KOPT-K1 (cell line): Measurements from ENCODE around the gene PPP2R5A.
"Not testable (repeated sequence)": the region's sequence is repeated elsewhere in the genome, so short reads cannot be mapped to it uniquely, and the experiment has no call there.

ENCODE experiments used
- H3K27ac ChIP-seq: fragments of 200-600 bp; sonication (generic); 2 replicates; pipeline ENCODE4 v1.5.1; 2016; ENCODE audit warnings: antibody characterized with exemption, mild to moderate bottlenecking, low read depth, low read length; ENCODE audit not compliant: poor library complexity, severe bottlenecking
- H3K36me3 ChIP-seq: fragments of 200-600 bp; sonication (generic); 2 replicates; pipeline ENCODE4 v1.5.1; 2017; ENCODE audit warnings: antibody characterized with exemption, mild to moderate bottlenecking, low read length, moderate library complexity; ENCODE audit not compliant: insufficient read depth
- H3K9me3 ChIP-seq: fragments of 200-600 bp; sonication (generic); 2 replicates; pipeline ENCODE4 v1.5.1; 2017; ENCODE audit warnings: antibody characterized with exemption, low read length, mild to moderate bottlenecking; ENCODE audit not compliant: insufficient read depth, poor library complexity, severe bottlenecking

PPP2R5A gene

GRCh38 chr1:212305342-212305741 is 20.1 kb downstream of the PPP2R5A start:
- Histone ChIP-seq H3K9me3 (no peaks in the 10 kb centered on the region), H3K36me3 (peaks cover 12% of the 10 kb centered on the region; the same call in 1 of the 2 replicates), H3K27ac (no peak overlapping the region)

- H3K27ac ChIP-seq, H3K9me3 ChIP-seq: not testable (repeated sequence)
- H3K36me3 ChIP-seq, result peaks cover 12% of the 10 kb centered on the region; the same call in 1 of the 2 replicates
These were observed 20.8 kb downstream of the PPP2R5A start for GRCh38 chr1:212305984-212306452.

DNA sequence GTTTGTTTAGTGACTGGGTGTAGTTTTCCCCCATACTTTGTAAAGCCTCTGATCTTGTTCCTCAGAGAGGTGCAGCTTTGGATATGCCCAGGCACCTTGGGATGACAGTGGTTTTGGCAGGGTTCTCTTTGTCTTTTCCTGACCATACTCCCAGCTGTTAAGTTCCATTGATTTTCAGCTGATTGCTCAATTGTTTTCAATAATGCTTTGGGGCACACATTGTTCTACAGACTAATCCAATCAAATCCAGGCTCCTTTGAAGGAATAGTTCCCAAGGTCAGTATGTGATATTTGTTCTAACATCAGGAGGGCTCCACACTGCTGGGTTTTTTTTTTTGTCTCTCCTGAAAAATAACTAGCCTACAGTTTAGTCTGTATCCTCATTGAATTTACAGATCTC is 24.8 kb downstream of the PPP2R5A start:
- peaks cover 12% of the 10 kb centered on the region; the same call in 1 of the 2 replicates for H3K36me3 ChIP-seq
- no peak overlapping the region for H3K27ac ChIP-seq
- H3K9me3 ChIP-seq, result no peaks in the 10 kb centered on the region

DNA sequence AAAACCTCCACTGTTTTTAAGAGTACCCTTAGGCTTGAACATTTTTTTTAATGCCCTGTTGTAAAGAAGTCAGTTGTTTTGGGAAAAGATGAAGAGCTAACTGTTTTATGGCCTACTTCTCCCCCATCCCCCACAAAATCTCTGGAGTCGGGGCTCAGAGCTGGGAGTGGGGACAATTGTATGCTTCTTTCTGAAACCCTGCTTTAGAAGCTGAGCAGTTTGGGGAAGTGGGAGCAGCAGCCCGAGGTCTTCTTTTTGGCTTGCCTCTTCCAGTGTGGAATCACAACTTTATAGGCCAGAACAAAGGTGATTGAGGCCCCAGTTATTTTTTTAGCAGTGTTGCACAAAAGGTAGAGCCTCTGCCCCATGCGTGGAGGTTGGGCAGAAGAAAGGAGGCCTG is 25.2 kb downstream of the PPP2R5A start:
- Histone ChIP-seq H3K27ac (no peak overlapping the region), H3K9me3 (no peaks in the 10 kb centered on the region), H3K36me3 (peaks cover 12% of the 10 kb centered on the region; the same call in 1 of the 2 replicates)

DNA sequence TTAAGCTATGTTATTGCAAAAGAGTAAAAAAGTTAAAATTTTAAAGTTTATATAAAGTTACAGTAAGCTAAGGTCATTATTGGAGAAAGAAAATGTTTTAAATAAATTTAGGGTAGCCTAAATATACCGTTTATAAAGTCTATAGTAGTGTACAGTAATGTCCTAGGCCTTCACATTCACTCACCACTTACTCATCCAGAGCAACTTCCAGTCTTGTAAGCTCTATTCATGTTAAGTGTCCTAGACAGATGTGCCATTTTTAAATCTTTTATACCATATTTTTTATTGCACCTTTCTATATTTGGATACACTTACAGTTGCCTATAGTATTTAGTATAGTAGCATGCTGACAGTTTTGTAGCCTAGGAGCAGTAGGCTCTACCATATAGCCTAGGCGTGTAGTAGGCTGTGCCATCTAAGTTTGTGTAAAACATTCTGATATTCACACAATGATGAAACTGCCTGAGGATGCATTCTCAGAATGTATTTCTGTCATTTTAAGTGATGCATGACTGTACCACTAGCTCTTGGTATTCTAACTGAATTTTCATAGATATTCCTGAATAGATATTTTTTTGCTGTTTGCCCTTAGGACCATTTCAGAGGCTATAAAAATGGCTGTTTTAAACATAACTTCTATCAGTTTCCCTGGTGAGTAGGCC is 26.8 kb downstream of the PPP2R5A start:
- H3K36me3 ChIP-seq, result peaks cover 12% of the 10 kb centered on the region; the same call in 1 of the 2 replicates
- H3K27ac ChIP-seq, result no peak overlapping the region

GRCh38 chr1:212313616-212314015 is 28.4 kb downstream of the PPP2R5A start:
- peaks cover 12% of the 10 kb centered on the region; the same call in 1 of the 2 replicates for H3K36me3 ChIP-seq
- H3K27ac ChIP-seq, result no peak overlapping the region
- no peaks in the 10 kb centered on the region for H3K9me3 ChIP-seq

More for the DNA sequence above, 26.8 kb downstream of the PPP2R5A start:
- H3K9me3 ChIP-seq, result no peaks in the 10 kb centered on the region

- Histone ChIP-seq H3K9me3 (no peaks in the 10 kb centered on the region), H3K36me3 (no peaks in the 10 kb centered on the region), H3K27ac (no peak overlapping the region)
These were observed 30.0 kb downstream of the PPP2R5A start for GRCh38 chr1:212315184-212315583.

GRCh38 chr1:212315907-212316306 is 30.7 kb downstream of the PPP2R5A start:
- Histone ChIP-seq H3K9me3 (no peaks in the 10 kb centered on the region), H3K27ac (no peak overlapping the region), H3K36me3 (no peaks in the 10 kb centered on the region)

GRCh38 chr1:212317916-212318315 is 32.7 kb downstream of the PPP2R5A start:
- H3K36me3 ChIP-seq, result no peaks in the 10 kb centered on the region
- no peaks in the 10 kb centered on the region for H3K9me3 ChIP-seq
- no peak overlapping the region for H3K27ac ChIP-seq

- H3K36me3 ChIP-seq, H3K27ac ChIP-seq, H3K9me3 ChIP-seq: not testable (repeated sequence)
These were observed 35.8 kb downstream of the PPP2R5A start for GRCh38 chr1:212321031-212321430.

DNA sequence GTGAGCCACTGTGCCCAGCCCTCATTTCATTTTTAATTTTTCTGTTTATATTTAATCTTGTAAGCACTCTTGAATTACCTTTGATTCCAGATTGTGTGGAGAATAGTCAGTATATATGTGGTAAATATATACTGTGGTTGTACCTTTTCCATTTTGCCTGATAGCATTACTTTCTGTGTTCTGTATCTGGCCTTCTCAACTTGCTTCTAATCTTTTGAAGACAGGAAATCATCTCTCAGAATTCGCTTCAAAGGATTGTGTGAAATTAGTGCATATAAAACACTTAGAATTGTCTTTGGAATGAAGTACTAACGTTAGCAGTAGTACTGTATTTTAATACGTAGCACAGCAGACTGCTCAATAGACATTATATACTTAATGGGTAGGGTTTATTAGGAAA is 37.9 kb downstream of the PPP2R5A start:
- no peaks in the 10 kb centered on the region for H3K36me3 ChIP-seq
- H3K9me3 ChIP-seq, result no peaks in the 10 kb centered on the region
- H3K27ac ChIP-seq, result no peak overlapping the region

DNA sequence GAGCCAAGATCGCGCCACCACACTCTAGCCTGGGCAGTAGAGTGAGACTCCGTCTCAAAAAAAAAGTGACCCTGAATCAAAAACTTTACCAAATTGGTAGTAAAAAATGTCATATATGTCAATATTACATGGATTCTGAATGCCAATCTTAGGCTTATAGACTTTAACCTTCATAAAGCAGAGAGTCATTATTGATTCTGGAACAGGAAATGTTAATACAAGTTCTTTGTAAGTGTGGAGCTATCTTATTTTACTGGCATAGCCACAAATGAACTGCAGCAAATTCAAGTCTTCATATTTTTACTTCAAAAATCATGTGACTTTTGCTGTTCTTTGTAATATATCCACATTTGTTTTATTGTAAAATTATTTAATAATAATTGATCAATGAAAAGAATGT is 41.3 kb downstream of the PPP2R5A start:
- H3K9me3 ChIP-seq, result no peaks in the 10 kb centered on the region
- H3K27ac ChIP-seq, result no peak overlapping the region
- peaks cover 12% of the 10 kb centered on the region; the same call in 1 of the 2 replicates for H3K36me3 ChIP-seq

DNA sequence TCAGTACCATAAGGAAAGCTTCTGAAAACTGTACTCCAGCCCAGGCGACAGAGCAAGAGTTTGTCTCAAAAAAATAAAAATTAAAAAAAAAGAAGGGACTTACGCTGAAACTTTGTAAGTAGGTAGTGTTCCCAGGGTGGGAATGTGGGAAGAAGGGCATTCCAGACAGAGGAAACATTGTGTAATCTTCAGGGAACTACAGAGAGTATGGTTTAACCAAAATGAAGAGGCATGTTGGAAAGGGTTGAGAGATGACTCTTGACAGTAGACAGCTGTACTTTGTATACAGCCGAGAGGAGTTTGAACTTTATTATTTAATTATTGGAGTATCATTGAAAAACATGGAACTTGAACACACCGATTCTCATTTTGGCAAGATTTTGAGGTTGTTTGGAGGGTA is 43.0 kb downstream of the PPP2R5A start:
- Histone ChIP-seq H3K9me3 (no peaks in the 10 kb centered on the region), H3K36me3 (peaks cover 22% of the 10 kb centered on the region), H3K27ac (no peak overlapping the region)

- no peak overlapping the region for H3K27ac ChIP-seq
- no peaks in the 10 kb centered on the region for H3K9me3 ChIP-seq
- peaks cover 30% of the 10 kb centered on the region for H3K36me3 ChIP-seq
These were observed 43.9 kb downstream of the PPP2R5A start for GRCh38 chr1:212329105-212329504.

- Histone ChIP-seq H3K9me3 (no peaks in the 10 kb centered on the region), H3K27ac (no peak overlapping the region), H3K36me3 (peaks cover 58% of the 10 kb centered on the region)
These were observed 55.9 kb downstream of the PPP2R5A start for GRCh38 chr1:212341090-212341489.

GRCh38 chr1:212344905-212345304 is 59.7 kb downstream of the PPP2R5A start:
- Histone ChIP-seq H3K27ac (no peak overlapping the region), H3K36me3 (peaks cover 74% of the 10 kb centered on the region), H3K9me3 (no peaks in the 10 kb centered on the region)
